Mucosa of descending colon (tissue), 3 donors: Measurements from ENCODE around the gene ZNF684. TPM values are rescaled to one million over a fixed set of nuclear protein-coding genes. Genes with fewer than 3 reads are reported as not detected.
"Not testable (repeated sequence)": the region's sequence is repeated elsewhere in the genome, so short reads cannot be mapped to it uniquely, and the experiment has no call there.

Experiments
- ATAC-seq: fragments of 200-7000 bp; cut with Tn5 transposase; one replicate; pipeline ENCODE4 v1.9.1; 2020; ENCODE audit warnings: mild to moderate bottlenecking, moderate library complexity
- DNase-seq, 3 donors: peaks; one replicate each; pipeline ENCODE4 v3.0.0-alpha.2; 2020
- H3K36me3 ChIP-seq: fragments of 200-600 bp; one replicate; pipeline ENCODE4 v1.8.0; 2021; ENCODE audit warnings: low read depth, mild to moderate bottlenecking
- H3K4me1 ChIP-seq: fragments of 200-600 bp; one replicate; pipeline ENCODE4 v1.8.0; 2021; ENCODE audit warnings: low read depth, mild to moderate bottlenecking
- H3K4me3 ChIP-seq: fragments of 200-600 bp; one replicate; pipeline ENCODE4 v1.8.0; 2021; ENCODE audit warnings: mild to moderate bottlenecking
- H3K9me3 ChIP-seq: fragments of 200-600 bp; one replicate; pipeline ENCODE4 v1.8.0; 2021; ENCODE audit warnings: mild to moderate bottlenecking
- intact Hi-C, 2 donors: fragments of 100-400 bp; cut with DNase I in 1 of 2; cut with micrococcal nuclease in 1 of 2; formaldehyde crosslinking; loops; one replicate each; pipeline versions ENCODE4 v1.11.0 to v1.11.1; 2022; cut with DNase I, micrococcal nuclease
- long read RNA-seq, 2 donors: library from polyadenylated mRNA; unstranded; transcript quantifications; one replicate each; pipeline ENCODE4 v2.0.0, GENCODE V29; 2019 to 2021
- total RNA-seq, 3 donors: library from RNA; stranded (reverse); fragmentation: NEBNext Ultra II Directional in 2 of 3; extraction: Animal tissue kit (Norgen Biotek cat#: 25700) in 2 of 3; gene quantifications; one replicate each; pipeline versions ENCODE4 v1.2.1 to v1.2.4, GENCODE V29; 2021 to 2023
- TF ChIP-seq, protein P1 (sequence below): fragments of 200-600 bp; IDR thresholded peaks from one replicate; pipeline ENCODE4 v1.8.0; 2022; ENCODE audit warnings: antibody characterized with exemption, mild to moderate bottlenecking
- donor health status: DM: no; HTN: no; CAD: no; lungs with moderate emphysema.
- donor health status: DM: no; HTN: no; CAD: no.
- donor health status: DM: no; HTN: yes; CAD: no.

ZNF684 gene
- total RNA-seq: 1 to 10 TPM; 5.1 to 6.7 (median 6.1) TPM
- long read RNA-seq, donor 1, partial matches to known transcripts: 0 of 5 reads
- long read RNA-seq, donor 1, other reads (novel, unspliced or antisense): 1 of 5 reads
- long read RNA-seq, donor 2, partial matches to known transcripts: 0 of 1 reads
- long read RNA-seq, donor 2, other reads (novel, unspliced or antisense): 1 of 1 reads

GRCh38 chr1:40531381-40532061 is at the start of gene ZNF684:
Gene ZNF684 (plus strand): TSS chr1:40531637. CDS start chr1:40533167, 1,530 bp downstream.
- no peaks in the 10 kb centered on the region for H3K9me3 ChIP-seq
- peaks cover 6% of the 10 kb centered on the region for H3K4me1 ChIP-seq
- TF ChIP-seq, protein P1, sequence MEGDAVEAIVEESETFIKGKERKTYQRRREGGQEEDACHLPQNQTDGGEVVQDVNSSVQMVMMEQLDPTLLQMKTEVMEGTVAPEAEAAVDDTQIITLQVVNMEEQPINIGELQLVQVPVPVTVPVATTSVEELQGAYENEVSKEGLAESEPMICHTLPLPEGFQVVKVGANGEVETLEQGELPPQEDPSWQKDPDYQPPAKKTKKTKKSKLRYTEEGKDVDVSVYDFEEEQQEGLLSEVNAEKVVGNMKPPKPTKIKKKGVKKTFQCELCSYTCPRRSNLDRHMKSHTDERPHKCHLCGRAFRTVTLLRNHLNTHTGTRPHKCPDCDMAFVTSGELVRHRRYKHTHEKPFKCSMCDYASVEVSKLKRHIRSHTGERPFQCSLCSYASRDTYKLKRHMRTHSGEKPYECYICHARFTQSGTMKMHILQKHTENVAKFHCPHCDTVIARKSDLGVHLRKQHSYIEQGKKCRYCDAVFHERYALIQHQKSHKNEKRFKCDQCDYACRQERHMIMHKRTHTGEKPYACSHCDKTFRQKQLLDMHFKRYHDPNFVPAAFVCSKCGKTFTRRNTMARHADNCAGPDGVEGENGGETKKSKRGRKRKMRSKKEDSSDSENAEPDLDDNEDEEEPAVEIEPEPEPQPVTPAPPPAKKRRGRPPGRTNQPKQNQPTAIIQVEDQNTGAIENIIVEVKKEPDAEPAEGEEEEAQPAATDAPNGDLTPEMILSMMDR: no peak
- ATAC-seq (peak; percentile 99), DNase-seq (peak; percentile 87 to 92 (median 90))
- H3K36me3 ChIP-seq: no peaks in the 10 kb centered on the region
- intact Hi-C loops: no loop called here
- peak within 1 kb of the TSS; percentile 24 for H3K4me3 ChIP-seq

- Histone ChIP-seq H3K9me3 (peaks cover 83% of the 10 kb centered on the region), H3K36me3 (peaks cover 5% of the 10 kb centered on the region), H3K4me1 (no peaks in the 10 kb centered on the region), H3K4me3 (no peak overlapping the region)
- intact Hi-C loops: no loop called here
- no peak for ATAC-seq
- TF ChIP-seq, protein P1: no peak
- DNase-seq: no peak
Observed at GRCh38 chr1:40495315-40495903, 36.0 kb upstream of the ZNF684 start.

DNA sequence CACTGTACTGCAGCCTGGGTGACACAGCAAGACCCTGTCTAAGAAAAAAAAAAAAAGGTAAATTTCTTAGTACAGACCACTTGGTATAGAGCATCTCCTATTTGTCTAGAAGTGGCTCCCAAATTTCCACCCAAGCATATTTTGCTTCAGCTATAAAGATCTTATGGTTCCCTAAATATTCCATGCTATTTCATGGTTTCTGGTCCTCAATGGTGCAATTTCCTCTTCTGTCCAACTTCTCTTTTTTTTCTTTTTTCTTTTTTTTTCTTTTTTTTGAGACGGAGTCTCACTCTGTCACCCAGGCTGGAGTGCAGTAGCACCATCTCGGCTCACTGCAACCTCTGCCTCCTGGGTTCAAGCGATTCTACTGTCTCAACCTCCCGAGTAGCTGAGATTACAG is 28.8 kb upstream of the ZNF684 start:
- H3K36me3 ChIP-seq, H3K4me1 ChIP-seq, intact Hi-C loops, DNase-seq, H3K4me3 ChIP-seq, ATAC-seq: not testable (repeated sequence)
- H3K9me3 ChIP-seq: peaks cover 78% of the 10 kb centered on the region

GRCh38 chr1:40507973-40508372 is 23.5 kb upstream of the ZNF684 start:
- H3K9me3 ChIP-seq: peaks cover 42% of the 10 kb centered on the region
- ATAC-seq (no peak), DNase-seq (no peak)
- peak overlapping the region; percentile 52 for H3K4me3 ChIP-seq
- intact Hi-C loops: no loop called here
- TF ChIP-seq, protein P1: no peak
- peaks cover 12% of the 10 kb centered on the region for H3K4me1 ChIP-seq
- H3K36me3 ChIP-seq: no peaks in the 10 kb centered on the region

DNA sequence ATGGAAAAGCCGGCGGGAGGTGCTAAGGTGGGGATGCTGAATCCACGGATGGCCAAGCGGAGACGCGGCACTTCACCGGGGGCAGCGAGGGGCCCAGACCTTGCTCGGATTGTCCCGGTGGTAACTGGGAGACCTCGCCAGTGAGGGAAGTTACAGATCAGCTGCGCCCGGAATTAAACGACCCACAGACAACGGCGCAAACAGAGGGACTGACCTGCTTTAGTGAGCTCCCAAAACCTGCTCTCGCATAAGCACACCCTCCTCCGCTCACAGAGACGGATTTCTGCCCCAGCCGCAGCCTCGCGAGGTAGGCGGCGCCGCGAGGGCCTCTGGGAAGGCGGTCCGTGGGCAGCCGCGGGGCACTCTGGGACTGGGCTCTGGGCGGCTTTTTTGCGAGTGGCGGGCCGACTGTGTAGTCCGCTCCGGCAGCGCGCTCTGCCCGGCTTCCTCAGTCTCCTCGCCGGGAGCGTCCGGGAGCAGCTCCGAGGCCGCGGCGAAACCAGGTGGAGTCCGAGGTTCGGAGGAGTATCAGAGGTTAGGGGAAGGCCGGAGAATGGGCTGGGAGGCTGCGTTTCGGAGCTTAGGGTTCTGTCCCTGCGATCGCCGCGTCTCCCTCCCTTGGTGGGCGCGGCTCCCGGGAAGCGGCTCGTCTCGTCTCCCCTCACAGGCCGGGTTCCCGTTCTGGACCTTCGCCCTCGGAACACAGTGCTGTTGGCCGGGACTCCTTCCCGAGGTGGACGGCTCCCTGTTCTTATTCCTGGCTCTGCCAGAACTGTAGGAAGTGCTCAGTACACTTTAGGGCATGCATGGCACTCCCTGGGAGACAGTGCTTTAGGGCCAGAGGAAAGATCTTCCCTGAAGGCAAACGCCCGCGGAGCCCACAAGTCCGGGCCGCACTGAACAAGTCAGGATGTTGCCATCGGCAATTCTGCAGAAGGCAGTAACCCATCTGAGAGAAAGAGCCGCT is 22.8 kb upstream of the ZNF684 start, which contains the start of gene EXO5:
TSS of gene EXO5 (plus strand) at position 393 of the 967 bp plus-strand sequence. CDS start 5,778 bp downstream, outside the sequence.
- intact Hi-C loops: no loop called here
- TF ChIP-seq, protein P1: no peak
- Histone ChIP-seq H3K4me3 (peak within 1 kb of the TSS; percentile 52), H3K36me3 (no peaks in the 10 kb centered on the region), H3K9me3 (peaks cover 44% of the 10 kb centered on the region), H3K4me1 (peaks cover 12% of the 10 kb centered on the region)
- DNase-seq: peak; percentile 87 to 89 (median 87)
- ATAC-seq: peak; percentile 99
